Measurements from ENCODE around the gene TBXAS1. TPM values are rescaled to one million over a fixed set of nuclear protein-coding genes. Genes with fewer than 3 reads are reported as not detected.

TBXAS1 gene
- total RNA-seq, 1 donor from 2014 or later, result 20.0 TPM

GRCh38 chr7:140054751-140055150 lies 225.7 kb downstream of the TBXAS1 start:
- no peak overlapping the region for H3K4me3 ChIP-seq (ENCODE audit: low read depth, low read length)
- no peak for TF ChIP-seq CTCF (conservative IDR thresholded peaks at IDR 0.05; ENCODE audit: low read depth, low read length)
- no peak for DNase-seq (ENCODE audit: low read depth)

- DNase-seq (ENCODE audit: low read depth), result no peak
- no peak overlapping the region for H3K4me3 ChIP-seq (ENCODE audit: low read depth, low read length)
- TF ChIP-seq CTCF (conservative IDR thresholded peaks at IDR 0.05; ENCODE audit: low read depth, low read length), result no peak
These were observed 226.8 kb downstream of the TBXAS1 start for GRCh38 chr7:140055833-140056232.

GRCh38 chr7:140056431-140057142 lies 227.5 kb downstream of the TBXAS1 start:
- H3K4me3 ChIP-seq (ENCODE audit: low read depth, low read length), result no peak overlapping the region
- no peak for TF ChIP-seq CTCF (conservative IDR thresholded peaks at IDR 0.05; ENCODE audit: low read depth, low read length)
- DNase-seq (ENCODE audit: low read depth), result no peak

GRCh38 chr7:140057143-140057535 lies 228.1 kb downstream of the TBXAS1 start:
- no peak for TF ChIP-seq CTCF (conservative IDR thresholded peaks at IDR 0.05; ENCODE audit: low read depth, low read length)
- no peak overlapping the region for H3K4me3 ChIP-seq (ENCODE audit: low read depth, low read length)
- DNase-seq (ENCODE audit: low read depth), result no peak

GRCh38 chr7:140058517-140058916 lies 229.5 kb downstream of the TBXAS1 start:
- no peak for DNase-seq (ENCODE audit: low read depth)
- TF ChIP-seq CTCF (conservative IDR thresholded peaks at IDR 0.05; ENCODE audit: low read depth, low read length), result no peak
- H3K4me3 ChIP-seq (ENCODE audit: low read depth, low read length), result no peak overlapping the region

- peak; percentile 42 for DNase-seq (ENCODE audit: low read depth)
- H3K4me3 ChIP-seq (ENCODE audit: low read depth, low read length), result no peak overlapping the region
- no peak for TF ChIP-seq CTCF (conservative IDR thresholded peaks at IDR 0.05; ENCODE audit: low read depth, low read length)
These were observed 230.5 kb downstream of the TBXAS1 start for GRCh38 chr7:140059273-140060242.
